G401.6 (cell line): ENCODE results near the gene NBPF11.
"Not testable (repeated sequence)": the region's sequence is repeated elsewhere in the genome, so short reads cannot be mapped to it uniquely, and the experiment has no call there.

Experiments used
- FAIRE-seq: peaks from 2 replicates; lab custom pipeline; 2012; peaks lifted over from hg19 to GRCh38; lab: Jason Lieb, UNC

NBPF11 gene

GRCh38 chr1:148151911-148152656 is at the start of gene NBPF11:
Gene NBPF11 (minus strand): TSS chr1:148152281. CDS start chr1:148127003, 25,278 bp downstream.
- FAIRE-seq = not testable (repeated sequence)

- FAIRE-seq = not testable (repeated sequence)
Measured at GRCh38 chr1:148197396-148197795, 45.3 kb upstream of the NBPF11 start.

GRCh38 chr1:148196949-148197348 is 44.9 kb upstream of the NBPF11 start:
- FAIRE-seq = not testable (repeated sequence)

- FAIRE-seq = not testable (repeated sequence)
Measured at GRCh38 chr1:148195115-148195514, 43.0 kb upstream of the NBPF11 start.

- FAIRE-seq = not testable (repeated sequence)
Measured at GRCh38 chr1:148188768-148189167, 36.7 kb upstream of the NBPF11 start.

- FAIRE-seq = not testable (repeated sequence)
Measured at GRCh38 chr1:148178682-148179081, 26.6 kb upstream of the NBPF11 start.

- not testable (repeated sequence) for FAIRE-seq
Measured at GRCh38 chr1:148175414-148175813, 23.3 kb upstream of the NBPF11 start.

- not testable (repeated sequence) for FAIRE-seq
Measured at GRCh38 chr1:148171995-148172394, 19.9 kb upstream of the NBPF11 start.

- FAIRE-seq = no peak
Measured at GRCh38 chr1:148166558-148167492, 14.7 kb upstream of the NBPF11 start.

- FAIRE-seq = no peak
Measured at GRCh38 chr1:148162363-148162762, 10.3 kb upstream of the NBPF11 start.

- FAIRE-seq = no peak
Measured at GRCh38 chr1:148161053-148161901, 9.2 kb upstream of the NBPF11 start.

- FAIRE-seq = no peak
Measured at GRCh38 chr1:148160343-148161052, 8.4 kb upstream of the NBPF11 start.

GRCh38 chr1:148160048-148160342 is 7.9 kb upstream of the NBPF11 start:
- FAIRE-seq = no peak

GRCh38 chr1:148158341-148159003 is 6.4 kb upstream of the NBPF11 start:
- FAIRE-seq = no peak

- not testable (repeated sequence) for FAIRE-seq
Measured at GRCh38 chr1:148157803-148158202, 5.7 kb upstream of the NBPF11 start.

- not testable (repeated sequence) for FAIRE-seq
Measured at GRCh38 chr1:148155494-148156275, 3.6 kb upstream of the NBPF11 start.

GRCh38 chr1:148152795-148153194 is 714 bp upstream of the NBPF11 start:
- FAIRE-seq = not testable (repeated sequence)

- not testable (repeated sequence) for FAIRE-seq
Measured at GRCh38 chr1:148151371-148151819, 686 bp downstream of the NBPF11 start.

- FAIRE-seq = not testable (repeated sequence)
Measured at GRCh38 chr1:148150945-148151344, 1.1 kb downstream of the NBPF11 start.

GRCh38 chr1:148150014-148150413 is 2.1 kb downstream of the NBPF11 start:
- not testable (repeated sequence) for FAIRE-seq
